T-helper 2 cell treated with Interferon-gamma antibody and Interleukin-4, amounts not matched to agents 5 μg/mL and 100 μg/mL, for 36 hours (primary cell): ENCODE results near the gene XPO6.

Experiments used
- DNase-seq: peaks from one replicate; pipeline ENCODE4 v3.0.0; 2021; ENCODE audit warnings: low spot score
- H3K27ac Mint-ChIP-seq: one replicate; pipeline ENCODE4 v1.8.0; 2021; ENCODE audit warnings: mild to moderate bottlenecking, mixed read lengths
- H3K27me3 Mint-ChIP-seq: one replicate; pipeline ENCODE4 v1.8.0; 2021; ENCODE audit warnings: low read depth, mixed read lengths
- H3K36me3 Mint-ChIP-seq: one replicate; pipeline ENCODE4 v1.8.0; 2021; ENCODE audit warnings: low read depth, mixed read lengths
- H3K4me1 Mint-ChIP-seq: one replicate; pipeline ENCODE4 v1.8.0; 2021; ENCODE audit warnings: low read depth, mixed read lengths
- H3K4me3 Mint-ChIP-seq: one replicate; pipeline ENCODE4 v1.8.0; 2022; ENCODE audit warnings: mild to moderate bottlenecking, moderate library complexity, mixed read lengths
- H3K9me3 Mint-ChIP-seq: one replicate; pipeline ENCODE4 v1.8.0; 2021; ENCODE audit warnings: mixed read lengths

Gene XPO6

GRCh38 chr16:28100810-28101532 is 110.8 kb downstream of the XPO6 start:
- Mint-ChIP-seq H3K27ac (no peak overlapping the region), H3K27me3 (no peaks in the 10 kb centered on the region), H3K4me3 (no peak overlapping the region), H3K36me3 (peaks cover 61% of the 10 kb centered on the region), H3K9me3 (no peaks in the 10 kb centered on the region), H3K4me1 (no peaks in the 10 kb centered on the region)
- no peak for DNase-seq

GRCh38 chr16:28098959-28099945 is 112.5 kb downstream of the XPO6 start:
- Mint-ChIP-seq H3K4me1 (no peaks in the 10 kb centered on the region), H3K9me3 (no peaks in the 10 kb centered on the region), H3K27me3 (no peaks in the 10 kb centered on the region), H3K4me3 (no peak overlapping the region), H3K36me3 (peaks cover 47% of the 10 kb centered on the region), H3K27ac (no peak overlapping the region)
- no peak for DNase-seq

GRCh38 chr16:28098171-28098958 is 113.4 kb downstream of the XPO6 start:
- no peaks in the 10 kb centered on the region for H3K9me3 Mint-ChIP-seq
- DNase-seq = no peak
- no peaks in the 10 kb centered on the region for H3K4me1 Mint-ChIP-seq
- peaks cover 39% of the 10 kb centered on the region for H3K36me3 Mint-ChIP-seq
- H3K27me3 Mint-ChIP-seq = no peaks in the 10 kb centered on the region
- H3K4me3 Mint-ChIP-seq = no peak overlapping the region
- H3K27ac Mint-ChIP-seq = no peak overlapping the region

- H3K27ac Mint-ChIP-seq = peak overlapping the region; percentile 34
- H3K9me3 Mint-ChIP-seq = no peaks in the 10 kb centered on the region
- H3K27me3 Mint-ChIP-seq = no peaks in the 10 kb centered on the region
- H3K4me1 Mint-ChIP-seq = no peaks in the 10 kb centered on the region
- no peak for DNase-seq
- no peak overlapping the region for H3K4me3 Mint-ChIP-seq
- H3K36me3 Mint-ChIP-seq = peaks cover 33% of the 10 kb centered on the region
Observed at GRCh38 chr16:28096983-28097899, 114.5 kb downstream of the XPO6 start.

GRCh38 chr16:28093385-28093725 is 118.4 kb downstream of the XPO6 start:
- peaks cover 13% of the 10 kb centered on the region for H3K36me3 Mint-ChIP-seq
- no peak overlapping the region for H3K27ac Mint-ChIP-seq
- H3K4me3 Mint-ChIP-seq = no peak overlapping the region
- H3K27me3 Mint-ChIP-seq = no peaks in the 10 kb centered on the region
- DNase-seq = no peak
- no peaks in the 10 kb centered on the region for H3K9me3 Mint-ChIP-seq
- no peaks in the 10 kb centered on the region for H3K4me1 Mint-ChIP-seq

GRCh38 chr16:28092721-28093384 is 118.9 kb downstream of the XPO6 start:
- H3K27ac Mint-ChIP-seq = no peak overlapping the region
- no peaks in the 10 kb centered on the region for H3K9me3 Mint-ChIP-seq
- peaks cover 11% of the 10 kb centered on the region for H3K36me3 Mint-ChIP-seq
- H3K27me3 Mint-ChIP-seq = no peaks in the 10 kb centered on the region
- H3K4me3 Mint-ChIP-seq = no peak overlapping the region
- no peaks in the 10 kb centered on the region for H3K4me1 Mint-ChIP-seq
- DNase-seq = no peak

GRCh38 chr16:28091656-28092055 is 120.1 kb downstream of the XPO6 start:
- Mint-ChIP-seq H3K4me3 (no peak overlapping the region), H3K9me3 (no peaks in the 10 kb centered on the region), H3K36me3 (peaks cover 2% of the 10 kb centered on the region), H3K27ac (no peak overlapping the region), H3K27me3 (no peaks in the 10 kb centered on the region), H3K4me1 (no peaks in the 10 kb centered on the region)
- no peak for DNase-seq

- DNase-seq = no peak
- H3K4me3 Mint-ChIP-seq = no peak overlapping the region
- no peaks in the 10 kb centered on the region for H3K4me1 Mint-ChIP-seq
- H3K36me3 Mint-ChIP-seq = peaks cover 2% of the 10 kb centered on the region
- no peaks in the 10 kb centered on the region for H3K9me3 Mint-ChIP-seq
- H3K27me3 Mint-ChIP-seq = no peaks in the 10 kb centered on the region
- no peak overlapping the region for H3K27ac Mint-ChIP-seq
Observed at GRCh38 chr16:28090646-28091377, 121.0 kb downstream of the XPO6 start.

GRCh38 chr16:28089992-28090365 is 121.8 kb downstream of the XPO6 start:
- no peaks in the 10 kb centered on the region for H3K4me1 Mint-ChIP-seq
- peak overlapping the region; percentile 13 for H3K27ac Mint-ChIP-seq
- no peak for DNase-seq
- H3K36me3 Mint-ChIP-seq = peaks cover 2% of the 10 kb centered on the region
- no peaks in the 10 kb centered on the region for H3K27me3 Mint-ChIP-seq
- H3K4me3 Mint-ChIP-seq = no peak overlapping the region
- H3K9me3 Mint-ChIP-seq = no peaks in the 10 kb centered on the region

- H3K9me3 Mint-ChIP-seq = no peaks in the 10 kb centered on the region
- peaks cover 2% of the 10 kb centered on the region for H3K36me3 Mint-ChIP-seq
- peak overlapping the region; percentile 13 for H3K27ac Mint-ChIP-seq
- DNase-seq = no peak
- H3K27me3 Mint-ChIP-seq = no peaks in the 10 kb centered on the region
- no peak overlapping the region for H3K4me3 Mint-ChIP-seq
- no peaks in the 10 kb centered on the region for H3K4me1 Mint-ChIP-seq
Observed at GRCh38 chr16:28089205-28089991, 122.4 kb downstream of the XPO6 start.

GRCh38 chr16:28087675-28088300 is 124.0 kb downstream of the XPO6 start:
- Mint-ChIP-seq H3K4me3 (no peak overlapping the region), H3K36me3 (peaks cover 2% of the 10 kb centered on the region), H3K9me3 (no peaks in the 10 kb centered on the region), H3K27me3 (no peaks in the 10 kb centered on the region), H3K27ac (no peak overlapping the region), H3K4me1 (no peaks in the 10 kb centered on the region)
- DNase-seq = no peak
